GM19025 (cell line): ENCODE measurements around the gene BMPR1A.
"Not testable (repeated sequence)": the region's sequence is repeated elsewhere in the genome, so short reads cannot be mapped to it uniquely, and the experiment has no call there.

Source experiments
- ATAC-seq: cut with Tn5 transposase; IDR thresholded peaks from one replicate; pipeline ENCODE4 v1.9.1; 2021; ENCODE audit warnings: mild to moderate bottlenecking, low read depth, moderate library complexity; ENCODE audit not compliant: unreplicated experiment

BMPR1A gene

GRCh38 chr10:86728056-86728455 lies 28.4 kb upstream of the BMPR1A start:
- ATAC-seq = no peak

GRCh38 chr10:86729677-86730076 lies 26.7 kb upstream of the BMPR1A start:
- no peak for ATAC-seq

GRCh38 chr10:86730227-86730626 lies 26.2 kb upstream of the BMPR1A start:
- no peak for ATAC-seq

GRCh38 chr10:86732771-86733170 lies 23.6 kb upstream of the BMPR1A start:
- no peak for ATAC-seq

- no peak for ATAC-seq
These were observed 23.2 kb upstream of the BMPR1A start for GRCh38 chr10:86733260-86733671.

GRCh38 chr10:86734207-86734988 lies 22.0 kb upstream of the BMPR1A start:
- ATAC-seq = no peak

- not testable (repeated sequence) for ATAC-seq
These were observed 21.1 kb upstream of the BMPR1A start for GRCh38 chr10:86735278-86735677.

GRCh38 chr10:86742230-86742629 lies 14.2 kb upstream of the BMPR1A start:
- ATAC-seq = no peak

- ATAC-seq = no peak
These were observed 12.2 kb upstream of the BMPR1A start for GRCh38 chr10:86744067-86744725.

- ATAC-seq = no peak
These were observed 8.4 kb upstream of the BMPR1A start for GRCh38 chr10:86747796-86748581.

- no peak for ATAC-seq
These were observed 6.6 kb upstream of the BMPR1A start for GRCh38 chr10:86749854-86750253.

- ATAC-seq = no peak
These were observed 4.9 kb upstream of the BMPR1A start for GRCh38 chr10:86751477-86751876.

- ATAC-seq = no peak
These were observed 4.1 kb upstream of the BMPR1A start for GRCh38 chr10:86752311-86752710.

GRCh38 chr10:86753051-86753450 lies 3.4 kb upstream of the BMPR1A start:
- no peak for ATAC-seq

- no peak for ATAC-seq
These were observed 2.6 kb upstream of the BMPR1A start for GRCh38 chr10:86753638-86754434.

- ATAC-seq = no peak
These were observed 1.0 kb upstream of the BMPR1A start for GRCh38 chr10:86755454-86755739.

GRCh38 chr10:86755740-86756510 lies 494 bp upstream of the BMPR1A start:
- ATAC-seq = peak; percentile 82

GRCh38 chr10:86757113-86757972 lies 924 bp downstream of the BMPR1A start:
- peak; percentile 0 for ATAC-seq
